ENCODE results near the gene SPATA32.

The SPATA32 gene, protein sequence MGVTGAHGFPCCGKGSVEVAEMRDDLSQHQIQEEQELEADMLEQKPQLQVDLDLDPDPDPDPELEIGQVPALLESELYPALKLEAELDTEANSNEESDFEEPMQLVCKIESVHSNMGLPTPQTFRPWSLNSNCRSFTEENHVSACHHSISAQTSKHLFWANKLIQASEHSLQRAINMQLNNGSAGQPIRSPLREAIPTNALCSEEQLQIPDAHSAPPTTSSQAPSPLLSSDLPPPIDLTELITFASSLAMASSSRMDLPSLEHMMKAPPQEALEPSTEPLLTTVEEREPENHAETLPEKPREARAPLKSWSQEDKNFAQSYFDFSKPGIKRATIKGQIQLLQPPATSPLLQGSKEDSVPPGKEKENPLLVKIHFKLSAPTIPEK

GRCh38 chr17:45261577-45262515, at the start of gene SPATA32:
Gene SPATA32 (minus strand): TSS chr17:45262094. CDS start chr17:45262016, 78 bp downstream.
- peak within 1 kb of the TSS; percentile 33 for H3K4me3 ChIP-seq (replicated peaks; ENCODE audit: low read depth, low read length)
- DNase-seq (ENCODE audit: extremely low read depth, low read depth) = no peak
- TF ChIP-seq, protein P1, sequence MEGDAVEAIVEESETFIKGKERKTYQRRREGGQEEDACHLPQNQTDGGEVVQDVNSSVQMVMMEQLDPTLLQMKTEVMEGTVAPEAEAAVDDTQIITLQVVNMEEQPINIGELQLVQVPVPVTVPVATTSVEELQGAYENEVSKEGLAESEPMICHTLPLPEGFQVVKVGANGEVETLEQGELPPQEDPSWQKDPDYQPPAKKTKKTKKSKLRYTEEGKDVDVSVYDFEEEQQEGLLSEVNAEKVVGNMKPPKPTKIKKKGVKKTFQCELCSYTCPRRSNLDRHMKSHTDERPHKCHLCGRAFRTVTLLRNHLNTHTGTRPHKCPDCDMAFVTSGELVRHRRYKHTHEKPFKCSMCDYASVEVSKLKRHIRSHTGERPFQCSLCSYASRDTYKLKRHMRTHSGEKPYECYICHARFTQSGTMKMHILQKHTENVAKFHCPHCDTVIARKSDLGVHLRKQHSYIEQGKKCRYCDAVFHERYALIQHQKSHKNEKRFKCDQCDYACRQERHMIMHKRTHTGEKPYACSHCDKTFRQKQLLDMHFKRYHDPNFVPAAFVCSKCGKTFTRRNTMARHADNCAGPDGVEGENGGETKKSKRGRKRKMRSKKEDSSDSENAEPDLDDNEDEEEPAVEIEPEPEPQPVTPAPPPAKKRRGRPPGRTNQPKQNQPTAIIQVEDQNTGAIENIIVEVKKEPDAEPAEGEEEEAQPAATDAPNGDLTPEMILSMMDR (IDR thresholded peaks at IDR 0.05; ENCODE audit: low read depth, low read length, missing control alignments) = no peak

GRCh38 chr17:45311401-45311759, 49.5 kb upstream of the SPATA32 start:
- TF ChIP-seq, protein P1 (IDR thresholded peaks at IDR 0.05; ENCODE audit: low read depth, low read length, missing control alignments) = peak; percentile 10
- no peak for DNase-seq (ENCODE audit: extremely low read depth, low read depth)
- H3K4me3 ChIP-seq (replicated peaks; ENCODE audit: low read depth, low read length) = no peak overlapping the region

DNA sequence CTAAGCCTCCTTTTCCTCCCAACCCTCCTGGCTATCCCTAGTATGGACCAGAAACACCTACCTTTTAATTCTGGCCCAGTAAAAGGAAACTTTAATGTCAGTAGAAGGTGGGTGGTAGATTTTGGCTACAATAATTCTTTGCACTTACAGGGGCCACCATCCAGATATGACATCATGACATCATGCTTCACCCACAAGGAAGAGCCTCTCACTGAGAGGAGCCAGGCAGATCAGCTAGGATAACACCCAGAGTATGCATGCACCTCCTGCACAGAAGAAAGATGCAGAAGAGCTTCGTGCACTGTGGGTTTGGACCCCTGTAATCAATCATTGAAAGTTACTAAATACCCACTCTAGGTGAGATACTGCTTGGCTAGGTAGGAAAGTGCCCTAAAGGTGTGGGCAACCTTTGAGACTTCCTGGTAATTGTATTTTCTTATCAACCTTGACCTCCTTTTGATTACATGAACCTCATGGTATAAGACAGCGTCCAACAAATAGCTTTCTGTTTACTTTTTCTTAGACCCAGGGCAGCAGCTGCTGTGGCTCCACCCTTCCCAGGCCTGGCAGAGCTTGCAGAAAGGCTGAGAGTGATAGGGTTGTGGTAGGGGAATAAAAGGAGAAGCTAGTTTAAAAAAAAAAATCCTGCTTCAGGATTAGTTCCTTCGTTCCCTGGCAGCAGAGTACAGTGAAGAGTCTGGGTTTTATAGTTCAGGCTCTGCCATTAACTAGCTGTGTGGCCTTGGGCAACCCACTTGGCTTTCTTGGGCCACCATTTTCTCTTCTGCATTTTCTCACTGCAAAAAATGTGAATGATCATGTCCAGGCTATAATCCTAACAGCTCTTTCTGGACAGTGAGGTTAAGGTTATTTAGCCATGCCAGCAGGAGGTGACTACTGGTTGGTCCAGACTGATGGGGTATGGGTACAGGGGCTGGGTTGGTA, 48.8 kb upstream of the SPATA32 start:
- TF ChIP-seq, protein P1 (IDR thresholded peaks at IDR 0.05; ENCODE audit: low read depth, low read length, missing control alignments) = no peak
- no peak for DNase-seq (ENCODE audit: extremely low read depth, low read depth)
- no peak overlapping the region for H3K4me3 ChIP-seq (replicated peaks; ENCODE audit: low read depth, low read length)

DNA sequence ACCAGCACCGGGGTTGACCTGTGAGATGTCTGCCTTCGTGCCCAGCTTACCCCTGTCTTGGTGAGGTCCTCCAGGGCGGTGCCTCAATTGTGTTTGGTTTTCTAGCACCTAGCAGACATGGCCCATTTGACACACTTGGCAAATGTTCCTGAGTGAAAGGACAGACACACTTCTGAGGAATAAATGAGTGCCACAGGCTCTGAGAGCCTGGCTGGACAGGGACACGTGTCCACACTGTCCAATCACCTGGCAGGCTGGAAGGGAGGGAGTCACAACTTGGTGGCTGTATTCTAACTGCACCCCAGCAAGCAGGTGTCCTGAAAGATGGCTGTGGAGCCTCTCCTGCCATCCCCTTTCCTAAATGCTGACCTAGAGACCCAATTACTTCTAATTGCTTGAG, 47.5 kb upstream of the SPATA32 start:
- no peak for DNase-seq (ENCODE audit: extremely low read depth, low read depth)
- no peak overlapping the region for H3K4me3 ChIP-seq (replicated peaks; ENCODE audit: low read depth, low read length)
- TF ChIP-seq, protein P1 (IDR thresholded peaks at IDR 0.05; ENCODE audit: low read depth, low read length, missing control alignments) = no peak

GRCh38 chr17:45308840-45309239, 46.9 kb upstream of the SPATA32 start:
- no peak overlapping the region for H3K4me3 ChIP-seq (replicated peaks; ENCODE audit: low read depth, low read length)
- DNase-seq (ENCODE audit: extremely low read depth, low read depth) = no peak
- TF ChIP-seq, protein P1 (IDR thresholded peaks at IDR 0.05; ENCODE audit: low read depth, low read length, missing control alignments) = no peak

- no peak for DNase-seq (ENCODE audit: extremely low read depth, low read depth)
- TF ChIP-seq, protein P1 (IDR thresholded peaks at IDR 0.05; ENCODE audit: low read depth, low read length, missing control alignments) = no peak
- H3K4me3 ChIP-seq (replicated peaks; ENCODE audit: low read depth, low read length) = no peak overlapping the region
Observed at GRCh38 chr17:45308016-45308365, 46.1 kb upstream of the SPATA32 start.
